Activated CD4-positive, CD25-positive, alpha-beta regulatory T cell (primary cell): ENCODE data around the gene CTRB1.
"Not testable (repeated sequence)": the region's sequence is repeated elsewhere in the genome, so short reads cannot be mapped to it uniquely, and the experiment has no call there.

Source experiments
- DNase-seq, 4 experiments: peaks; one replicate each; lab custom pipeline; 2025; lab: John Stamatoyannopoulos, UW

The CTRB1 gene

DNA sequence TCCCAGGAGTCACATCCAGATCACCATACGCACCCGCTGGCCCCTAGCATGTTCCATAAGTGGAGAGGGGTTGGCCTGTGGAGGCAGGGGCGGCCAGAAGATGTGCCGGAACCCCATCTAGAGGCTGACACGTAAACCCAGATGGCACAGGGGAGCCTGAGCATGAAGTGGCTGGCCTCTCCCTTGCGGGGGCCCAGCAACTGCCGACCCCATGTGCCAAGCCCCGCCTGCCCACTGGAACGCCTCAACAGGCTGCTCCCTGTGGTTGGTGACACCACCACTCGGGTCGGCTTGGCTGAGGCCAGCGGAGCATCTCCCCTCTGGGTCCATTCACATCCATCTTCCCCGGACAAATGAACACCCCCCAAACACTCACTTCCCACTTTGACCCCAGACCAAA, 23.2 kb downstream of the CTRB1 start:
- DNase-seq, result no peak

DNA sequence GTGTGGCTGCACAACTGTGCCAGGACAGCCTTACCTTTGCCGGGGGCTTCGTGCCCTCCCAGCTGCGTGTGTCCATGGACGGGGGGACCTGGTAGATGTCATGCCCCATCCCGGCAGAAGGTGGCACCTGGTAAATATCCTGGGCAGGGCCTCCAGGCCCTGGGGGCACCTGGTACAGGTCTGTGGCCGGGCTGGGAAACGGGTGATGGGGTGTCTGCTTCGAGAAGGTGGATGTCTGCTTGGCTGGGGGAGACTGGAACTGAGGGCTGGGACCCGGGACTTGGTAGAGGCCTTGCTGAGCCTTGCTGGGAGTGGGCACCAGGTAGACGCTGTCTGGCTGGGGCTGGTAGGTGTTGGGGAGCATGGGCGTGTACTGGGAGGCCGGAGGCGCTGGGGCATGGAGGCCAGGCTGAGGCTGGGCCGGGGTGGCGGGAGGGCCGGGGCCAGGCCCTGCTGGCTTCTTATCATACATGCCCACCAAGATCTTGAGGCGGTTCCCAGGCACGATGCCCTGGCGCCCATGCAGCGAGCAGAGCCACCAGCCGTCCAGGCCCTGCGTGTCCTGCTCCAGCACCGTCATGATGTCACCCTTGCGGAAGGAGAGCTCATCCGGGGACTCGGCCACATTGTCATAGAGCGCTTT, 23.8 kb downstream of the CTRB1 start:
- DNase-seq, result not testable (repeated sequence)

DNA sequence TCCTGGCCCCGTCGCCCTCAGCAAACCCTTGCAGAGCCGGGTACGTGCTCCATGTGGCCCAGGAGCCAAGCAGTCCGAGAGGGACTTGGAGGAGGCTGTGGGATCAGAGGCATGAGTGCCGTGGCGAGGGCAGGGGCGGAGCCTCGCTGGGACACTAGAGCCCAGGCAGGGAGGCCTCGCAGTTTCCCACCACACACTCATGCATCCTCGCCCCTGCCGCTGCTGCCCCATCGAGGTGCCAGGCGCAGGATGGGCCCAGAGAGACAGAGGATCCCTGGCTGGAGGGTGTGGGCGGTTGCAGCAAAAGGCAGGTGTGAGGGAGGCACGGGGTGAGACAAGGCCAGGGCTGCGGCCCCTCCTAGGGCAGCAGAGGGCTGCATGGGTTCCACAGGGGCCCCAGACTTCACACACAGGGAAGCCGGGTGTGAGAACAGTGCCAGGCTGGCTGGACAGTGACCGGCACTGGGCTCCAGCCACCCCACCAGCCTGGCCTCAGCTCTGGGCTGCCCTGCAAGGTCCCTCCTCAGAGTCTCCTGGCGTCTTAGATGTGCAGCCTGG, 25.0 kb downstream of the CTRB1 start:
- no peak for DNase-seq

DNA sequence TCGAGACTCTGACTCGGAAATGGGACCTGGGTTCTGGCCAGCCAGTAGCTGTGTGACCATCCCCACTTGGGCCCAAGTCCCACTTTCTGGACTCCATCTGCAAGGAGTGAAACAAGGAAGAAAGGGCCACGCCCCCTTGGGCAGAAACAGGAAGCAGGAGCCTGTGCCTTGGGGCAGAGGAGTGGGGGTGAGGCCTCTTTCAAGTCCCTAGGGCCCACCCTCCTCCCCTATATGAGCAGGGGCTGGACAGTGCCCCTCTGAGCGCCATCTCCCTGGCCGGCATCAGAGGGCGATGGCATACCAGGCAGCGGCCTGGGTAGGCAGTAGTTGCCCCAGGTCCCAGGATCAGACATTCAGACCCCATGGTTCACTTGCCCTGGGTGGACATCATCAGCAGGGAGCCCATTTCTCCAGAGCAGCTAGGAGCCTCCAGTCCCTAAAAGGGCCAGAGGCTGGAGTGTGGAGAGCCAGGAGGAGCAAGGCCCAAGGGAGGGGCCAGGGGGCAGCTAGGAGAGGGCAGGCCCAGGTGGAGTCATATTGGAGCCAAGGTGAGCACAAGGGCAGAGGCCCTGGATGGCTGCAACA, 25.5 kb downstream of the CTRB1 start:
- no peak for DNase-seq

DNA sequence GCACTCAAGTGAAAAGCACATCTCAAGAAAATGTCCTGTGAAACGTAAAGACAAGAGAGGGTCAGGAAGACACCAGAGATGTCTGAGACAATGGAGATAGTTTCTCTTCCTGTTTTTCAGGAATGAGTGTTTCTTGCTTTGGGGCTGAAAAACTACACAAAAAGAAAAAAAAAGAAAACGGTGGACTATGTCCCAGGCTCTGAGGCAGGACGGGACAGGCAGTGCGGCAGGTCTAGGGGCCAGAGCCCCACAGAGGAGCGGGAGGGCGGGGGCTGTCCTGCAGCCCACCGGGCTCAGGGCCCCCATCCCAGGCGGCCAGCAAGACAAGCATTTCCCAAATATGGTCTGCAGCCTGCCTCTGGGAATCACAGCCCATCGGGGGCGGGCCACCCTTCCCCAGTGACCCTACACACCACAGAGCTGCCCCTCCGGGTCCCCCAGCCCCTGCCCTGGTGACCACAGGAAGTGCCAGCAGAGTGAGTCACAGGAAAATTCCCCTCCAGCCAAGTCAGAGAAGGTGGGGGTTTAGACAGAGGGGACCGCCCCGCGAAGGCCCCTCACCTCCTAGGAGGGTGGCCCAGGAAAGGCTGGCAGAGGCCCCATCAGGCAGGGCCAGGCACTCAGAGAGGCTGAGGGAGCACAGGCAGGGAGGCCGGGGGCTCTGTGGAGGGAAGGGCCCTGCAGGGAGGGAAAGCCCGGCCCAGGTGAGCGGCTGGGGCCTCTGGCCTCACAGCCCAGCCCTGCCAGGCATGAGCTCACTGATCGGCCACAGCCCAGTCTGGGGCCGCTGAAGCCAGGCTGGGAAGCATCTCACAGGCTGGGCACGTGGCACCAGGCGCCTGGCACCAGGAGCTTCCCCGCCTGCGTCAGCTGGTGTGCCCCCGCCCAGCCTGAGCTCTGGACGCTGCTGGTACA, 26.3 kb downstream of the CTRB1 start:
- DNase-seq, result no peak

DNA sequence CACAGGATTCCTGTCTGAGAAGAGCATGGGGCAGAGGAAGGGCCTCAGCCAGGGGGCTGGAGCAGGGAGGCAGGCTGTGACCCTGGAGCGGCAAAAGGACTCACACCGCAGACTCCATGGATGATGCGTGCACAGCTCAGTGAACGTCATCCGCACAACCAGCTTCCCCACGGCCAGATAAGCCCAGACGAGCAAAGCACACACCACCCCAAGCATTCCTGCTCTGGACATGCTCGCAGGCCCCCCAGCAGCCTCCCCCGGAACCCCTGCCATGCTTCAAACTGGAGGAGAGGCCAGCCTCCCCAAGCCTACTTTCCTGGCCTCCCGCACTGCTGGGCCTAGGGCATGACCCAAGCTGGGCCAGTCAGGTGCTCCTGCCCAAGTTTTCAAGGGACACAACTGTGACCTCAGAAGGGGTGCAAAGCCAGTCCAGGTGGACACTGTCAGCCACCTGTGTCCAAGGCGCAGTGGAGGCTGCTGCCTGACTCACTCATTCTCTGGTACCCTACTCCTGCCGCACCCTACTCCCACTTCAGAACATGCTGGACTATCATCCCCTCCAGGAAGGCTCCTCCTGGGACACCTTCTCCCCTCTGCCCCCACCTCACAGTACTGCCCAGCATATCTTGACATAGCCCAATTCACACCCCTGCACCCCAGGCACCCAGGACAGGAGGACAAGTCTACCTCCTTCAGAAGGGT, 27.9 kb downstream of the CTRB1 start:
- DNase-seq, result no peak

DNA sequence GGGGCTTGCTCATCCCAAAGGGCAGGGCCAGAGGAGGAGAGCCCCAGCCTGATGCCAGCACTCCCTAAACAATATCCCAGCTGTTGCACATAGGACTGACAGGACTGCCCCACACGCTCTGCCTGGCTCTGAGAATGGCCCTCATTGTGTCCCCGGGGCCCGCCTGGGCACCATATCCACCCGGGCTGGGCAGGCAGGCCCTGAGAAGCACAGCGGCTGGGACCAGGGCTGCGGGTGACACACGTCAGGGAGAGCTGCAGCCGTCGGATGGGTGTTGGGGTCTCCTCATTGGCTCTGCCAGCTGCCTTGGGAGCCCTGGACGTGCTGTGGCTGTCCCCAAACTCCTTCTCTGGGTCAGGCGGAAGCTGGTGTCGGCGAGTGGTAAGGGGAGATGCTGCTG, 28.5 kb downstream of the CTRB1 start:
- DNase-seq, result no peak

DNA sequence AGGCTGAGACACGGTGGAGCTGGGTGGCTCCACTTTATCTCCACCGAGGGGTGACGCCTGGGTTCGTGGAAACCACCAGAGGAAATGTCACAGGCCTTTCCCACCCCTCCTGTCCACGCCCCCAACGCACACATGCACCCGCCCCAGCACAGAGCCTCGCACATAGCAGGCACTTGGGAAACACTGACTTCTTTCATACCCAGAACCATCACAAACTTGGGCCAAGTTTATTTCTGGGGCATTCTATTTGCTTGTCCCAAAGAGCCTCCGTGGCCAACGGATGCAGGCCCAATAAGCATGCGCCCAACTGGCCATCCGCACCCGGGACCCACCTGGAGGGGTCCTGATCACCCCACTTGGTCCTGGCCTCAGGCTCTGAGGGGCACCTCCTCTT, 29.4 kb downstream of the CTRB1 start:
- no peak for DNase-seq

DNA sequence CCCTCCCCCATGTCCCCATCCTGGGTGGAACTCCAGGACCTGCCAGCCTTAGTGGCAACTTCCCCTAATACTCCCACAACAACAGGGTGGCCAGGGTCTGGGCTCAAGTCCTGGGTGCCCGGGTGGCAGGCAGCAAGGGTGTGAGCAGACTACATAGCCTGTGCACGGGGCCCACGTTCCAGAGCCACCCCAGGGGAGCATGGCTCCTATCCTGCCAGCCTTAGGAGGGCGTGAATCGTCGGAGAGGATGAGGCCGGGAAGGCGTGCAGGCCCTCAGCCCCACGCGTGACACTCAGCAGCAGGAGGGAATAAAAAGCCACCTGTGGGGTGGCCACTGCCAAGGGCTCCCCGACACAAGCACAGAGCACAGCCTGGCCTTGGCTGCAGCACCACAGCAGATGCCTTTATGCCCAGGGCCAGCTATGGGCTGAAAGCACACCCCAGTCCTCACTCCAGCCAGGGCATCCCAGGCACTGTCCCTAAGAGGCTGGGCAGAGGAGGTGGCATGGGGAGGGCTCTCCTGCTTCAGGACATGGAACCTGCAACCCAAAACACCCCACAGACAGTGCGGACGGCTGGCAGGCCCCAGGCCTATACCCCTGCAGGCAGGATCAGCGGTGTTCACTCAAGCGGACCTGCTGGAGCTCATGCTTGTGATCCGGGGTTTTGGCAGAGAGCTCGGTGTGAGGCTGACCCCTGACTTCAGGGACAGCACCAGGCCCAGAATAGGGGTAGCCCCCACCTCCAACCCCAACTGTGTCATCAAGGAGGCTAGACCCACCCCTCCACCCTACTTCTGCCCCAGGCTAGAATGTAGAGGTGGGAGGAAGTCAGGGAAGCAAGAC, 30.0 kb downstream of the CTRB1 start:
- no peak for DNase-seq

DNA sequence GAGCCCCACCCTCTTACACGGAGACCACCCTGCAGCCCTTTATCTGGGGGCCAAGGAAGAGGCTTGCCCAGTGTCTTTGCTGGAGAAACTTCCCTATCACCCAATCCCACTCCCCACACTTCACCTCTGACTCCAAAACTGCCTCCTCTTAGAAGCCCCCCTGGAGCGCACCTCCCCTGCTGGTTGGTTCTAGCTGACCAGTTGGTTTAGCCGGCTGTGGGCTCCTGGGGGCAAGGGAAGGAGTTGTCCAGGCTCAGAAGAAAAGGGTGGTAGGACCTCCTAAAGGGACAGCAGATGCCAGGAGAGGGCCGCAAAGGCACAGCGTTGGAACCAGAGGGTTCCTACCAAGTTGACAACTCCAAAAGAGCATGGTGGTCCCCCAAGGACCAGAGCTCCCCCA, 30.7 kb downstream of the CTRB1 start:
- no peak for DNase-seq

DNA sequence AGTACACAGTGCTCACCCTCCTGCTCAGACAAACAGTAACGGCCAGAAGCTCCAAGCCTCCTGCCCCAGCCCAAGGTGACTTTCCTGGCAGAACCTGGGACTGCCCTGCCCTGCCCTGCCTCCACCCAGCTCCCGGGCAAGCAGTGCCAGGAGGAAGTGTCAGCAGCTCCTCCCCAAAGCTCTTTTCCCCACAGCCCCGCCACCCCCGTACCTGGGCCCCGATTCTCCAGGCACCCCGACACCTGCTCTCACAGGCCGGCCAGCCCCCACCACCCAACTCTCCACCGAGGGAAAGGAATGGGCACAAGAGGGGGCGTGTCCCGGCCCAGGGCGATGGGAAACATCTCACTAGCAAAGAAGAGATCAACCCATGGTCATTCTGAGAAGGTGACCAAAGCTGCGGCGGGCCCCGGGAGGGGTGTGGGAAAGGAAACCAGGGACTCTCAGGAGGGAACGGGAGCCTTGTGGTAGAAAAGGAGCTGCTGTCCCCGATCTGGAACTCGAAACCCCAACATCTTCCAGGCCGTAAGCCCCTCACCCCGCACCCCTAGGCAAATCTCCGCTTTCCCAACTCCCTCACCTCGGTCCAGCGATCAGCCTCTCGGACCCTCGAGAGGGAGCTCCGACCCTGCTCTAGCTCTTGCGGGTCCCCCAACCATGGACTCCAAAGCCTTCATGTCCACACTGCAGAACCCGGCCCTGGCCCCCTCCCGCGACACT, 31.5 kb downstream of the CTRB1 start:
- no peak for DNase-seq

DNA sequence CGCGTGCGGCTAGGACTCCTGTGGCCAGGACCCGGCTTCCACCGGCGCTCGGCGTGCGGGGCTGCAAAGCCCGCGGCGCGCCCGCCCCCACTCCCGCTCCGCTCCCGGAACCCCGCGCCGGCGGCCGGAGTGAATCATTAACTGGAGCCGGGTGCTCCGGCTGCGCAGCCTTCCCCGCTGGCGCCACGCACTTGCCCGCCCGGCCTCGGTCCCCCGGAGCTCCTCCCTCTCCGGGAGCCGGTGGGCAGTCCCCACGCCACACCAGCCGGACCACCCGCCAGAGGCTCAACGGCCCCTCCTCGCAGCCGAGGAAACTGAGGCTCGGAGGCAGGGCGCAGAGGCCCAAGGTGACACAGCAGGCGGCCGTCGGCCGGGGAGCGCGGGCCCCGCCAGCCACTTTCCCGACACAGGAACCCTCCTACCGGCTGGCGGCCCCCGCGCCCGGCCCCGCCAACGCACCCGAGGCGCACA, 32.1 kb downstream of the CTRB1 start:
- DNase-seq, result no peak

DNA sequence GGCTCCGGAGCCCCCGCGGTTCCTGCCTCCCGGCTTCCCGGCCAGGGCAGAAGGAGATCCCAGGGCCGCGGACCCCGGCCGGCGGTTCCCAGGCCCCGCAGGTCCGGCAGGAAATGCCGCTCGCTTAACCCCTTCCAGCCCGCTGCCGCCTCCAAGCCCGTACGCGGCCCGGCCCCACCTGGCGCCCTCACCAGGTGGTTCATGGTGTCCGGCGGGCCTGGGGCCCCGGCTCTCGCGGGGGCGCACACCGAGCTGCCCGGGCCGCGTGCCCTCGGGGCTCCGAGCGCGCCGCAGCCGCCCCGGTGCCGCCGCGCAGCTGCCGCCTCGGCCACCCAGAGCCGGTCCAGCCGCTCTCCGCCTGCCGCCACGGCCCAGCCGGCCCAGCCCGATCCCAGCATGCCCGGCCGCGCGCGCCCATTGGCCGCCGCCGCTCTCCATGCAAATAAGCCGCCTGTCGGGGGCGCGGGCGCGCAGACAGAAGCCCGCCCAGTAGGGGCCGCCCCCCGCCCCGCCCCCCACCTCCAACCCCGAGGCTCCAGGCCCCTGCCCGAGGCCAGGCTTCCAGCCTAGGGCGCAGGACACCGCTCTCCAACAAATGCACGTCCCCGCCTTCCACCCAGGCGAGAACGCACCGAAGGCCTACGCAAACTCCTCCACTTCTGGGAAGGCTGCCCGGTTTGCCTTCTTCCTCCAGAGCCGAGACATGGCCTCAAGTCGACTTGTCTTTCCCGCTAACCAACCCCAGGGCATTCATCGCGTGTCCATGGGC, 32.7 kb downstream of the CTRB1 start, which contains the start of gene BCAR1:
BCAR1 (minus strand) TSS at position 345 of the 769 bp plus-strand sequence; CDS start at position 203, 142 bp downstream.
- DNase-seq, result no peak

DNA sequence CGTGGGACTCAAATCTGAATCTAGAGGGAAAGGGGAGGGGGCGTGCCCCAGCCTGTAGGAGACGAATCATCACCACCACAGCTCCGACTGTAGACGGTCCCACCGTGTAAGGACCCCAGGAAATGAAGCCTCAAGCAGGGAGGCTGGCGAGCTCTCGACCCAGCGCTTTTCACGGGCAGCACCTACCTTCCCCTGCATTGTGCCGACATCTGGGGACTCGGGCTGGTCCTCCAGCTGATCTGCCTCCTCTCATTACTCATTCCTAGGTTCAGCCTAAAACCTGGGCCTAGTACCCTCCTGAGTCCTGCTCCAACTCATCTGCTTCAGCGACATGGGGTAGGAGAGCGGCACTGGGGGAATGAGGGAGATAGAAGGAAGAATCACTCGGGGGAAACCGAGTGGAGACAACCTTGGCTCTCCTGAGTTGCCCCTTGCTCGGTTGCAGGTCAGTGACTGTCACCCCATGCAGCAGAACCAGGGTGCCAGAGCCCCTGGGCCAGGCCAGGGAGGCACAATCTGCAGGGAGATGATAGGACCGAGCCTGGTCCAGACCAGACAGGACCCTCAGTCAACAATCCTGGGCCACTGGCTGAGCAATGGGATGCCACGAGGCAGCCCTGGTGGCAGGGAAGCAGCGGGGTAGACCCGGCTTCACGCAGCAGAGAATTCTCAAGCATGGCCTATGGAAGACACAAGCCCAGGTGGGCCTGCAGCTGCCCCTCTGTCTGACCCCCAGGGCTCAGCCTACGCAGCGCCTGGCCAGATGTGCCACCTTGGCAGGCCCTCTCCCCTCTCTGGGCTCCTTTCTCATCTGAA, 33.5 kb downstream of the CTRB1 start:
- DNase-seq, result no peak

DNA sequence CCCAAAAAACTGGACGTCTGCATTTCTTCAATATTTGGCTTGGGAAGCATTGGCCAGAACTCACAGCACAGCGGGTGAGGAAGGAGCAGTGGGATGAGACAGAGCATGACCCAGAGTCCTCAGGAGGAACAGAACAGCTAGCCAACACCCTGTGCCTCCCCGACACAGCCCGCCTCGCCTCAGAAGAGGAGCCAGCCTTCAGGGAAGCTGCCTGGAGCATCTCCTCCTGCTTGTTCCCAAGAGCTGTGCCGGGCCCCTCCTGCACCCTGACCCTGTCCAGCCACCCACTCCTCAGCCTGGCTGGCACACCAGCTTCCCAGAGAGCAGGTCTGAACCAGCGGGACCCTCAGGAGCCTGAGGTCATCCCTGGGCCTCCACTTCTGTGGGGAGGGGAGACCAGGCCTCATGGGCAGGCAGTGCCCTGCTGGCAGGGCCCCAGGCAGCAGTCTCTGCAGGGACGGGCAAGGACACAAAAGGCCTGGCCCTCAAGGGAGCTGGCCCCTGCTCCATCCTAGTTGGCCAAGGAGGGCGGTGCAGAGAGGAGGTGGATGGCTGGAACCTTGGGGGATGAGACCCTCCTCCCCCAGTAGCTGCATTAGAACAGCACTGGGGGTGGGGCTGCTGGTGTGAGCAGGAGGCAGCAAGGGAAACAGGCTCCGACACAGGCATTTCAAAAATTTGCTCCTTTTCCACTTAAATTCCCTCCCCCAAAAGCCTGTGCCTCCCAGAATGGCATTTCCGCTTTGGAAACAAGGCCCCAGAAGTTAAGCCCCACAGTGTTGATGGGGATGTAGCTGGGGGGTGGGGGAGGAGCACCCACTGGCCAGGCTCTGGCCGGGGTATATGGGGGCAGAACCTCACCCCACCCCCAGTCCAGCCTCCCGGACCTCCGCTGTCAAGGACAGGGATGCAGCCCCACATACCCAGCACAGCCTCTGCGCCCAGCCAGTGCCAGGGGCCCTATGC, 34.4 kb downstream of the CTRB1 start:
- DNase-seq, result no peak

DNA sequence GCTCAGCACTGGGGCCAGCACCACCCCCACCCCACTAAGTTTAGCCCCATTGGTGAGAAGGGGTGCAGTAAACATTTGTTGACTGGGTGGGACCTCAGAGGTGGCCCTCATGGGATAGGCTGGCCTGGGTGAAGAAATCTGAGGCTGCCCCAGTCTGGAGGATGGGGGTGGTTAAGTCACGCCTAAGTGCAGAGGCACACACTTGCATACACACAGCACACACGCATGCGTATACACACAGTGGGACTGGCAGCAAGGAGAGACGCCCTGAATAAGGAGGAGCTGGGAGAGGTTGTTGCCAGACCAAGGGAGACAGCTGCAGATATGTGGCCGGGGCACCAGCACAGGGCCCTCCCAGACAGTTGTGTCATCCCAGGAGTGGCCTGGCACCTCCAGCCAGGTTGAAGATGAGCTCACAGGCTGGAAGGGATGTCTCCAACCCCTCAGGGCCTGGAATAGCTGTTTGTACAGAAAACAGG, 35.6 kb downstream of the CTRB1 start:
- DNase-seq, result no peak

DNA sequence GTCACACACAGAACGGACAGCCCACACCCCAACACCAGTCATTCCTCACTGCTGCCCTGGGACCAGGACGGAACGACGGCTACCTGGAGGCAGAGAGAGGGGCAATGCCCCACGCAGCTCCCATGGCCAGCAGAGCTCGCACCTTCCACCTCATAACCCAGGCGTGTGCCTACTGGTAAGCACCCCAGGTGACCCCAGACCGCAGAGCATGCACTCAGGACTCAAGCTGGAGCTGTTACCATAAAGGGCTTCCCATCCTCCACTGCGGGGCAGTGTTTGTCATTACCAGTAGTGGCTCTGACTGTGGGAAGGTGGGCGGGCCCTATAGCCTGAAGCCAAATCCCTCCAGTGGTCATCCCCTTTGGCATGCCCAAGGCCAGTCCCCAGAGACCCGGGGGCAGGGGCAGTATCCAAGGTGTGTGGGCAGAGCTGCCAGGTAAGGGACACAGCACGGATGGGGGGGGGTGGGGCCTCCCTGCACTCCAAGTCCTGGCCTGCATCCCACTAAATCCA, 37.3 kb downstream of the CTRB1 start:
- no peak for DNase-seq
